ENCODE data around the gene RIN1.
"Not testable (repeated sequence)": the region's sequence is repeated elsewhere in the genome, so short reads cannot be mapped to it uniquely, and the experiment has no call there.

The RIN1 gene

DNA sequence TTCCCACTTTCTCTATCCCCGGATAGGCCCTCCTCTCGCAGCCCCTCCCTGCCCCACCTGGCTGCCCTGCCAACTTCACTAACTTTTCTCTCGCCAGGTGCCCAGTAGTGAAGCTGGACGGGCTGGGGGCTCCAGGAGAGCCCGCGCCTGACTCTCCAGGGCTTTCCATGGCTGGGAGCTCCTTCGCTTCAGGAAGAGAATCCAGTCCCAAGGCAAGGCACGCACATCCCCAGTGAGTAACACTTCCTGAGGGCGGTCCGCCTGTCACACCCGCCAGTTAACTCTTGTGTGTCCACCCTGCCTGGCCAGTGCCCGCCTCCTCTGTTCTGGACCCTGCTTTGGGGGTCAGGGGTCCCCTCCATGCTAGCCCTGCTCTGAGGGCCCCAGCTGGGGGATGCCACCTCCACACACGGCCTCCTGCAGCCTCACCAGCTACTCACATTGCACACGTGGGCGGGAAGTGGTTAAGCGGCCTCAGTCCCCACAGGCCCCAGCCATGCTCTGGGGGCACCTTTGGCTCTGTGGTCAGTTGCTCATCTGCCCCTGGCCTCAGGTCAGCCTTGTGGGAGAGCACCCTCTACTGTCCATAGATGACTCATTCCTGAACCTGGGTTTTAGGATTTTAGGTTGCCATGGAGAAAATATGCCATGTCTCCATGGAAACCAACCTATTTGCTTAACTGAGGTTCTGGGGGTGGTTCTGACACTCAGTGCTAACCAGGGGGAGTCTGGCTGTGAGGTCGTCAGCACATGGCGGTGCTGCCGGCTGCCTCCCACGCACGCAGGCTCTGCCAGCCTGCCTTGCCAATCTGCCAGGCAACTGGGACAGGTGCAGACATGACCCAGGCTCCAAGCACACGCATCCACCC lies at the start of gene RIN1:
Gene RIN1, minus strand, starts transcription at position 201 of the 869 bp plus-strand sequence. Its CDS starts 32 bp downstream, at position 169.
- DNase-seq = no peak

DNA sequence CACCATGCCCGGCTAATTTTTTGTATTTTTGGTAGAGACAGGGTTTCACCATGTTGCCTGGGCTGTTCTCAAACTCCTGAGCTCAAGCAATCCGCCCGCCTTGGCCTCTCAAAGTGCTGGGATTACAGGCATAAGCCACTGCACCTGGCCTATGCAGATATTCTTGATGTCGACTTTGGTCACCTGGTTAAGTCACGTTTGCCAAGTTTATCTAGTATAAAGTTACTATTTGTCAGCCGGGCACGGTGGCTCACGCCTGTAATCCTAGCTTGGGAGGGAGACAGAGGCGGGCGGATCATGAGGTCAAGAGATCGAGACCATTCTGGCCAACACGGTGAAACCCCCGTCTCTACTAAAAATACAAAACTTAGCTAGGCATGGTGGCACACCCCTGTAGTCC lies 48.1 kb upstream of the RIN1 start:
- DNase-seq = not testable (repeated sequence)

DNA sequence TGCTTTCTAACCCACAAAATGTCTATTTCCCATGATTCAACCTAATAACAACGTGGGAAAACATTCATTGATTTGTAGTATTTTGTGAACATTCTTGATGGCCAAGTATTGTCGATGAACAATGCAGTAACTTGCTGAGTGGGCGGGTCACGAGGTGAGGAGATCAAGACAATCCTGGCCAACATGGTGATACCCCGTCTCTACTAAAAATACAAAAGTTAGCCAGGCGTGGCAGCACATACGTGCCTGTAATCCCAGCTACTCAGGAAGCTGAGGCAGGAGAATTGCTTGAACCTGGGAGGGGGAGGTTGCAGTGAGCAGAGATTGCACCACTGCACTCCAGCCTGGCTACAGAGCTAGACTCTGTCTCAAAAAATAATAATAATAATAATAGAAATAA lies 44.0 kb upstream of the RIN1 start:
- not testable (repeated sequence) for DNase-seq

DNA sequence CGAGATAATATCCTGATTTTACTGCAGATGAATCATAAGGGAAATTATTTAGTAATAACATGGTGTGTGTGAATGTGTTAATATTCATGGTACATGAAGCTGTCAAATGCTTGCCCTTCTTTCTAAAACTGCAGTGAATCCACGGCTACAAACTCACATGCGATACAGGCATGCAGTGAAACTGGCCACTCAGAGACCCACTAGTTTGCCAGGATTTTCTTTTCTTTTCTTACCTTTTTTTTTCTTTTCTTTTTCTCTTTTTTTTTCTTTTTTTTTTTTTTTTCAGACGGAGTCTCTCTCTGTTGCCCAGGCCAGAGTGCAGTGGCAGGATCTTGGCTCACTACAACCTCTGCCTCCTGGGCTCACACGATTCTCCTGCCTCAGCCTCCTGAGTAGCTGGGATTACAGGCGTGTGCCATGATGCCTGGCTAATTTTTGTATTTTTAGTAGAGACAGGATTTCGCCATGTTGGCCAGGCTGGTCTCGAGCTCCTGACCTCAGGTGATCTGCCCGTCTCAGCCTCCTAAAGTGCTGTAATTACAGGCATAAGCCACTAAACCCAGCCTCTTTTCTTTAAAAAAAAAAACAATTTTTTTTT lies 37.6 kb upstream of the RIN1 start:
- not testable (repeated sequence) for DNase-seq

GRCh38 chr11:66373265-66373664 lies 37.0 kb upstream of the RIN1 start:
- DNase-seq = no peak

- peak; percentile 55 for DNase-seq
Measured at GRCh38 chr11:66371627-66372415, 35.6 kb upstream of the RIN1 start, which contains the start of gene SLC29A2. TSS of gene SLC29A2 (minus strand) at chr11:66371760. CDS start at chr11:66371591, 169 bp downstream.

GRCh38 chr11:66369073-66369894 lies 33.0 kb upstream of the RIN1 start:
- no peak for DNase-seq

- DNase-seq = no peak
Measured at GRCh38 chr11:66368484-66368883, 32.2 kb upstream of the RIN1 start.

DNA sequence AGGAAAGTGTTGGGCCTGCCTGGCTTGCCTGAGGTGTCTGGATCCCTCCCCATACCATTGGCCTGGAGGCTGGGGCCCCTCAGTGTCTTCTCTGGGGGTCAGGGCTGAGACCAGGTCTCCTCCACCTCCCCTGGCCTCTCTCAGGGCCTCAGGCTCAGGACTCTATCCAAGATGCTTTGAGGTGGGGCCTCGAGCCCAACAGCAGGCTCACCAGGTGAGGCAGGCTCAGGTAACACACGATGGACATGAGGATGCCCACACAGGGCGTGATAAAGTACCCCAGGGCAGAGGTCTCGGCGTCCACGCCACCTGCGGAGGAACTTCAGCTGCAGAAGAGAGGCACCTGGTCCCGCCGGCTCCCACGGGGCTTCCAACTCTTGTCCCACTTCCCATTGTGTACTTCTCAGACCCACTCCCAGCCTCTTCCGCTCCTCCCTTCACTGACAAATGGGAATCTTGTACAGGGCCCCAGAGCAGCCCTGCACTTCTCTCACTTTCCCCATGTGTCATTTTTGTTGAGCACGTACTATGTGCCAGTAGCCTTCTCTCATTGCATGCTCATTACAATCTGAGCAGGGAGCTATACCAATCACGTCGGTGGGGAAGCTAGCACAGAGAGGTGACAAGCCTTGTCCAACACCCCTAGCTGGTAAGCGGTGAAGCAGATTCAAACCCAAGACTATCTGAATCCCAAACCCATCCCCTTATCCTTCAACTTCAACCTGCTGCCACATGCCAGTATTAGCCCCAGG lies 31.5 kb upstream of the RIN1 start:
- no peak for DNase-seq

GRCh38 chr11:66366844-66367477 lies 30.7 kb upstream of the RIN1 start:
- no peak for DNase-seq

DNA sequence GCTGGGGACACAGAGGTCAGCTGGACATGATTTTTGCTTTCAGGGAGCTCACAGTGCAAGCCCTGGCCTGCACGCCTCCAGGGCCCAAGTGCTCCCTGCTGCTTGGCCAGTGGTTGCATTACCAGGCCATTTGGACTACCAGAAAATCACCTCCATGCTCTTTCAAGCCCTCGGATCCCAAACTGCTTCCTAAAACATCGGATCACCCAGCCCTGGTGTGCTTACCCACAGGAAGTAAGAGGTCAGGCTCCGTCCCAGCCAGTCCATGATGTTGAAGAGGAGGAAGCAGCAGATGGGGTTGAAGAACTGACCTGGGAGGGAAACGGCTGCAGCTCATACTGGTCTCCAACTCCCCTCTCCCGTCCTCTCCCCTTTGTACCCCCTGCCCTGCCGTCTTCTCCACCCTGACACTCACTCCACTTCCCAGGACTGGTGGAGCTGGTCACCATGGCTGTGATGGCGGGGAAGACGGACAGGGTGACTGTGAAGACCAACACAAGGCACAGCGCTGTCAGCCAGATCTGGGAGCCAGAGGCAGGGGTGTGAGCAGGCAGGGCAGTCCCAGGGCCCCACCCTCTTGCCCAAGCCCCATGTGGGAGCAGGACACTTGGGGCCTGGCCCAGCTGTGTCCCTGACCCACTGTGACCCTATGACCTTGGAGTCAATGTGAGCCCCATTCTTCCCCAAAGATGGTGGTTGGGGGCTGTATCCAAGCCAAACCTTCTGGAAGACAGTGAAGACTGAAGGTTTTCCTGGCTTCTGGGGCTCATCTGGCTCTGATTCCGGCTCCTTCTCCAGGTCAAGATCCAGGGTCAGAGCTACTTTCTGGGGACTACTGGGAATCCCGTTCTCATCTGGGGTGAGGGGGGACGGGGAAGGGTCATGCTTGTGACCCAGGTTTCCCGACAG lies 29.7 kb upstream of the RIN1 start:
- DNase-seq = no peak

GRCh38 chr11:66365166-66365565 lies 28.9 kb upstream of the RIN1 start:
- no peak for DNase-seq

DNA sequence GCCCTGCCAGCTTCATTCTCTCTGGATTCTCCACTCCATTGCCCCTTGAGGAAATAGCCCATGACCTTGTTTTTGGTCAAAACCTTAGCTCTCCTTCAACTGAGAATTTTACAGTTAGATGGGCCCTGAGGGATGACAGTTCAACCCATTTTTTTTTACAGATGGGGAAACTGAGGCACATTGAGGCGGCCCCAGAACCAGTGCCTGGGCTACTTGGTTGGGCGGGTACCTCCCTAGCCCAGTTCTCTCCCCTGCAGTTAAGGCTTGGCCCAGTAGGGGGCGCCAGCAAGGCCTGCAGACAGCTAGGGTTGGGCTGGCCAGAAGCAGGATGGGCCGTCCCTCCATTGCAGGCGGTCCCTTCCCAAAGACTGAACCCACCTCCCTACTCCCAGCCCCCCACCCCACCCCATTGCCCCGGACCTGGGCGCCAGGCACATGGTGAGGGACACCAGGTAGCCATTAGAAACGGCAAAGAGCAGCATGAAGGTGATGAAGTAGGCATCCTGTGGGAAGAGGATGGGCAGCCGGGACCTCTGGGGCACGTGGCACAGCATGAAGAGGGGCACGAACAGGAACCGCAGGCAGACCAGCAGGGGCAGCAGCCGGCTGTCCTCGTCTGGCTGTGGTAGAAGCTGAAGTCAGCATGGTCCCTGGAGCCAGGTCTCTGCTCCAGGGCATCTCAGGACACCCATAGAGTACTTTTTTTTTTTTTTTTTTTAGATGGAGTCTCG lies 27.7 kb upstream of the RIN1 start:
- DNase-seq = peak; percentile 47

DNA sequence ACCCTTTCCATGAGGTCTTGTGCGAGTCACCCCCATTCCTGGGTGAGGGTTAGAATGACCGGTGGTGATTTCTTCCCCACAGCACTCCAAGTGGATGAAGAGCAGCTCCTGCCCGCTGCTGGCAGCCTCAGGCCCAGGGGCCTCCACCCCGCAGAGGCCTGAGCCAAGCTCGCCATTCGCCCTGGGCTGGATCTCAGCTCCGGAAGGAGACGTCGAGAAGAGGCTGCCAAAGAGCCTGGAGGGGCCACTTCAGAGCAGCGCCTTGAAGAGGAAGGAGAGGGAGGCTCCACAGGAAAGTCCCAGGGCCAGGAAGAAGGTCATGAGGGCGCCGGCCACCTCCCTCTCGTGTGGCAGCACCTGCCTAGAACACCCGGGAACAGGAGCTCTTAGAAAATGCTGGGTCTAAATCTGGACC lies 27.0 kb upstream of the RIN1 start:
- DNase-seq = no peak

DNA sequence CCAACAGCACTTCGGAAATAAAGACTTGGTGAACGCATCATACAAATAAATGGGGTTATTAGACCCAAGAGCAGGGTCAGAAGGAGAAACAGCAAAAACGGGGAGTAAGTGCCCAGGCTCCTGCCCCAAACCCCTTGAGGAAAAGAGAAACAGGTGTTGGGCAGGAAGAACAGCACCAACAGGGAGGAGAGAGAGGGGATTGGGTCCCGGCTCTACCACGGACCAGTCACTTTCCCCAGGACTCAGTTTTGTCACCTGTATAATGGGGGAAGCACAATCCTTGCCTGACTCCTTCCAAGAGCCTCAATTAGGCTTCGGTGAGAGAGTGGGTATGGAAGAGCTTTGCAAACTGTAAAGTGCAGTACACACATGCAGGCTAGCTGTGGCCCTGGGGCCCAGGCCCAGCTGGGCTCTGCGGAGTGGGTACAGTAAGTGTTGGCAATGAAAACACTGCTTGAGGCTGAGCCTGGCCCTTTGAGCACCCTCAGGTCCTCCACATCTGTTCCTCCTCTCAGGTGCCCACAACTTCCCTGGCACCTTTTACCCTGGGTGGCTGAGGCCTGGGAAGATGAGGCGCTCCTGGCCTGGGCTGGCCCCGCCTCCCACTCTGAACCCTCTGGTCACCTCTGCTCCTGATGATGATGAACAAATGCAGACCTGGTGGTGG lies 26.4 kb upstream of the RIN1 start:
- no peak for DNase-seq

- no peak for DNase-seq
Measured at GRCh38 chr11:66361502-66361941, 25.3 kb upstream of the RIN1 start.

DNA sequence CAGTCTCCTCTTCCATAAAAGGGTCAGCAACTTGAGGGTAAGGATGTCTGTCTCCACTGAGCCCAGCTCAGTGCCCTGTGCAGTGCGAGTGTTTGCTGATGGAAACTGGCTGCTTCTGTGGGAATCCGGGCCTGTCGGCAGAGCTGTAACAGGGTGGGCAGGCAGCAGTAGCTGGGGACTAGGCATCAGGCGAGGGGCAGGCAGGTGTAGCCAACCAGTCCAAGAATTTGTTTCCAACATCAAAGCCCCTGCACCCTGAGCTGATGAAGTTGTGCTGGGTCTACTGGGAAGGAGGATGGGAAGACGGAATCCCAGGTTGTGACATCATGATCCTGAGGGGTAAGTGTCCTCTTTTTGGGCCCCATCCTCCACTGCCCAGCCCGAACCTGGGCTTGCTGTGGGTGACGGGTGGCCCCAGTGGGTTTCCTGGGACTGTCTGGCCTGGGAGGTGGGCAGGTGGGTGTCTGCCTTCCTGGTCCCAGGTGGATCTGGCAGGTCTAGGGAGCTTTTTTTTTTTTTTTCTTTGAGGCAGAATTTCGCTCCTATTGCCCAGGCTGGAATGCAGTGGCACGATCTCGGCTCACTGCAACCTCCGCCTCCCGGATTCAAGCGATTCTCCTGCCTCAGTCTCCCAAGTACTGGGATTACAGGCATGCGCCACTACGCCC lies 24.3 kb upstream of the RIN1 start:
- no peak for DNase-seq

GRCh38 chr11:66359662-66360087 lies 23.4 kb upstream of the RIN1 start:
- DNase-seq = no peak

All from activated CD4-positive, alpha-beta T cell treated with anti-CD3 and anti-CD28 coated beads for 1 hour (primary cell).